ENCODE data around the gene BCL10. TPM values are rescaled to one million over a fixed set of nuclear protein-coding genes. Genes with fewer than 3 reads are reported as not detected.

BCL10 gene
- total RNA-seq, 2 experiments from 2014 or later, result 26.3 to 29.9 TPM

DNA sequence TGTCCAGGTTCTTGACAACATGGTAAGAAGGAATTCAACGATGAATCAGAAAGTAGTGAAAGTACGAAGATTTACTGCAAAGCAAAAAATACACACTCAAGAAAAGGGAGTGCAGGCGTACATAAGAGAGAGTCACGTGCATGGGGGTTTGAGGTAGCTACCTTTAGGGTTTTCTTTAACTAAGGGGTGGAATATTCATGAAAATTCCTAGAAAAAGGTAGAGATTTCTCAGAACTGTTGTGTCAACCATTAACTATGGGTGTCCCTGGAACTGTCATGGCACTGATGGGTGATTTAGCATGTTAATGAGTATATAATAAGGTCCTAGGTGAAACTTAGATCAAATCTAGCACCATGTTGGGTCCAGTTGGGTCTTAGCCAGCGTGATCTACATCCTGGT is 53.1 kb downstream of the BCL10 start:
- no peak for DNase-seq
- ChIA-PET CTCF (interaction anchor here (1.8 kb wide), 1 partner anchor 36 kb away, joined by 4 read pairs; the partner anchor contains the start of gene C1orf52), POLR2A (no interaction called here)
- H3K27me3 Mint-ChIP-seq, result peaks cover 34% of the 10 kb centered on the region
- H3K27ac Mint-ChIP-seq, result no peak overlapping the region
- H3K4me1 Mint-ChIP-seq, result no peaks in the 10 kb centered on the region
- no peaks in the 10 kb centered on the region for H3K36me3 Mint-ChIP-seq (ENCODE audit: low read depth)
- no peak overlapping the region for H3K4me3 Mint-ChIP-seq
- no peaks in the 10 kb centered on the region for H3K9me3 Mint-ChIP-seq

DNA sequence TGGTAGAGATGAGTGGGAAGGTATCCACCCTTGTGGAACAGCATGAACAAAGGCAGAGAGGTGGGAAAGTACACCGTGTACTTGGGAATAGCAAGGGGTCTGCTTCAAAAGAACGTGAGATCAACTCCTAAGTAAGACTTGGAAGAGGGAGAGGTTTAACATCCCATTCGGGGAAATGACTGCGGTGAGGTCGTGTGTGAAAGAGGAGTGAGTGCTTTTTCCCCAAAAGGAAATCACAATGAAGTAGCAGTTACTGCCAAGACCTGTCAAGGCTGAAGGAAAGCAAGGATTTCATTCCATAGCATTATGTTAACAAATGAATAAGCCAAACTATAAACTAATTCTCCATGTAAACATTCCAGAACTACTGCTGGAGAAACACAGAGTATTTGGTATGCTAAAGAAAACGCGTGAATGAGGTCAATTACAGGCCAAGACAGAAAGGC is 55.7 kb downstream of the BCL10 start:
- no peaks in the 10 kb centered on the region for H3K36me3 Mint-ChIP-seq (ENCODE audit: low read depth)
- H3K27ac Mint-ChIP-seq, result no peak overlapping the region
- H3K4me3 Mint-ChIP-seq, result no peak overlapping the region
- no peak for DNase-seq
- H3K9me3 Mint-ChIP-seq, result no peaks in the 10 kb centered on the region
- POLR2A ChIA-PET, result no interaction called here
- H3K4me1 Mint-ChIP-seq, result no peaks in the 10 kb centered on the region
- H3K27me3 Mint-ChIP-seq, result peaks cover 39% of the 10 kb centered on the region
- CTCF ChIA-PET, result no interaction called here

DNA sequence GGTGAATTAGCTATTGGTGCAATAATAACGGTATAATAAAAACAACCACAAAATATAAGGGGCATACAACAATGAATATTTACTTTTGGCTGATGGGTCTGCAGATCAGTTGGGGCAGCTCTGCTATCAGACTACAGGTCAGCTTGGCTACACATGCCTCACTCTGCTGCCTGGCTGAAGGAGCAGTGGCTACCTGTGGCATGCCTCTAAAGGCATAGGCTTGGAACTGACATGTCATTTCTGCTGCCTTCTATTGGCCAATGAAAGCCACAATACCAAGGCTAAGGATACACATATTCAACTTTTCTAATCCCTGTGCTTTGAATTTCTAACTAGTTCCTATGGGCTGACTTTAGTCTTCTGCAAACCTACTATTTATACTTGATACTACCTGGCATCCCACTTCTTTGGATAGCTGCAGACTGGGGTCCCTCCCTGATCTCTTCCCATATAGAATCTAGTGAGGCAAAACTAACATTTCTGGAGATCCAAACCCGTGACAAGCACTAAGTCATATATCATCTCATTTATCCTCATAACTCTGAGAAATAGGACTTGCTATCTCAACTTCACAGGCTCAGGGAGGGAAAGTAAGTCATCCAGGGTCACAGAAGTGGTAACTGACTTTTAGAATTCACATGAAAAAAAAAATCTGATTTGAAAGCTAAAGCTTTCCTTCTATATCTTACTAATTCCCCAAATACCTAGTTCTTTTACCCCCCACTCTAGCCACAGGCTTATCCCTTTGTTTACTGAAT is 56.4 kb downstream of the BCL10 start:
- H3K27ac Mint-ChIP-seq, result no peak overlapping the region
- no peak overlapping the region for H3K4me3 Mint-ChIP-seq
- peaks cover 36% of the 10 kb centered on the region for H3K27me3 Mint-ChIP-seq
- H3K4me1 Mint-ChIP-seq, result no peaks in the 10 kb centered on the region
- no peaks in the 10 kb centered on the region for H3K9me3 Mint-ChIP-seq
- no peak for DNase-seq
- ChIA-PET POLR2A (no interaction called here), CTCF (no interaction called here)
- no peaks in the 10 kb centered on the region for H3K36me3 Mint-ChIP-seq (ENCODE audit: low read depth)

DNA sequence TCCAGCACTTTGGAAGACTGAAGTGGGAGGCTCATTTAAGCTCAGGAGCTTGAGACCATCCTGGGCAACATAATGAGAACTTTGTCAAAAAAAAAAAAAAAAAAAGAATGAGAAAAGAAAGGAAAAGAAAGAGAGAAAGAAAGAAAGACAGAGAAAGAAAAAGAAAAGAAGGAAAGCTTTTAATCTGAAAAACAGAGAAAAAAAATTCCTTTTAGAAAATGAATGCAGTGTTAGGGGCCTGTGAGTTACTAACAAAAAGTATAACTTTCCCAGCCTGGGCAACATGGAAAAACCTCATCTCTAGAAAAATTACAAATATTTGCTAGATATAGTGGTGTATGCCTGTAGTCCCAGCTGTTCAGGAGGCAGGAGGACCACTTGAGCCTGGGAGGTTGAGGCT is 59.7 kb downstream of the BCL10 start:
- Mint-ChIP-seq H3K9me3 (no peaks in the 10 kb centered on the region), H3K27ac (no peak overlapping the region), H3K4me3 (no peak overlapping the region), H3K36me3 (ENCODE audit: low read depth) (no peaks in the 10 kb centered on the region), H3K4me1 (no peaks in the 10 kb centered on the region), H3K27me3 (peaks cover 45% of the 10 kb centered on the region)
- CTCF ChIA-PET, result interaction anchor here (0.6 to 1.3 kb wide), 4 partner anchors 8 to 272 kb away, joined by 3 read pairs; no protein-coding TSS in a partner anchor
- POLR2A ChIA-PET, result no interaction called here
- no peak for DNase-seq

Other genes starting within 250 kb of the BCL10 start
- 1 to 10 TPM; 3.1 to 3.5 TPM for gene MCOLN3, start 228.1 kb downstream of the BCL10 start, total RNA-seq
- 1 to 10 TPM; 1.6 to 1.8 TPM for gene SYDE2, start 75.6 kb downstream of the BCL10 start, total RNA-seq
- 10 to 100 TPM; 24.5 to 26.4 TPM for gene C1orf52, start 17.0 kb downstream of the BCL10 start, total RNA-seq
- not detected for gene DDAH1, start 188.5 kb upstream of the BCL10 start, total RNA-seq

Data from activated CD4-positive, alpha-beta T cell treated with anti-CD3 and anti-CD28 coated beads, Interleukin-2, amount 10 ng/mL, durations not matched to agents 7 days and 5 days (primary cell).